ENCODE results near the gene OR6Y1.

OR6Y1 gene

GRCh38 chr1:158554352-158554751, at the start of gene OR6Y1:
OR6Y1 (minus strand) TSS chr1:158554405; CDS start chr1:158548105, 6,300 bp downstream.
- no peak for DNase-seq

- DNase-seq, result no peak
Measured at GRCh38 chr1:158600735-158601134, 46.5 kb upstream of the OR6Y1 start.

- no peak for DNase-seq
Measured at GRCh38 chr1:158586942-158587341, 32.7 kb upstream of the OR6Y1 start.

GRCh38 chr1:158583962-158584361, 29.8 kb upstream of the OR6Y1 start:
- DNase-seq, result no peak

- no peak for DNase-seq
Measured at GRCh38 chr1:158579733-158580132, 25.5 kb upstream of the OR6Y1 start, which contains the start of gene OR10X1. OR10X1 (minus strand) TSS chr1:158579899; CDS start chr1:158579899, 0 bp downstream.

GRCh38 chr1:158577561-158577960, 23.4 kb upstream of the OR6Y1 start:
- DNase-seq, result no peak

- no peak for DNase-seq
Measured at GRCh38 chr1:158572226-158572625, 18.0 kb upstream of the OR6Y1 start.

- no peak for DNase-seq
Measured at GRCh38 chr1:158570480-158570879, 16.3 kb upstream of the OR6Y1 start, which contains the start of gene OR6P1. OR6P1 (minus strand) TSS chr1:158570580; CDS start chr1:158563604, 6,976 bp downstream.

- no peak for DNase-seq
Measured at GRCh38 chr1:158564608-158565007, 10.4 kb upstream of the OR6Y1 start.

GRCh38 chr1:158563853-158564252, 9.6 kb upstream of the OR6Y1 start:
- no peak for DNase-seq

- DNase-seq, result no peak
Measured at GRCh38 chr1:158559696-158560095, 5.5 kb upstream of the OR6Y1 start.

GRCh38 chr1:158552296-158552695, 1.9 kb downstream of the OR6Y1 start:
- DNase-seq, result no peak

- no peak for DNase-seq
Measured at GRCh38 chr1:158547533-158547932, 6.7 kb downstream of the OR6Y1 start.

GRCh38 chr1:158537609-158538008, 16.6 kb downstream of the OR6Y1 start:
- DNase-seq, result no peak

GRCh38 chr1:158534496-158534895, 19.7 kb downstream of the OR6Y1 start:
- no peak for DNase-seq

GRCh38 chr1:158527190-158527815, 26.9 kb downstream of the OR6Y1 start:
- DNase-seq, result no peak

GRCh38 chr1:158521666-158522058, 32.5 kb downstream of the OR6Y1 start:
- DNase-seq, result no peak

- DNase-seq, result no peak
Measured at GRCh38 chr1:158520955-158521665, 33.1 kb downstream of the OR6Y1 start.

- no peak for DNase-seq
Measured at GRCh38 chr1:158520021-158520420, 34.2 kb downstream of the OR6Y1 start.

GRCh38 chr1:158516966-158517365, 37.2 kb downstream of the OR6Y1 start:
- DNase-seq, result no peak

GRCh38 chr1:158509471-158510156, 44.6 kb downstream of the OR6Y1 start:
- no peak for DNase-seq

- DNase-seq, result no peak
Measured at GRCh38 chr1:158507511-158507910, 46.7 kb downstream of the OR6Y1 start.

- peak; percentile 69 for DNase-seq
Measured at GRCh38 chr1:158506369-158506987, 47.7 kb downstream of the OR6Y1 start.
